Neural cell (in vitro differentiated cells): Measurements from ENCODE around the gene RDH16. TPM values are rescaled to one million over a fixed set of nuclear protein-coding genes. Genes with fewer than 3 reads are reported as not detected.

Experiments used
- H2AFZ ChIP-seq: fragments of 200-600, 300-800 bp; sonication (generic), shearing (Covaris generic); 2 replicates; pipeline ENCODE4 v1.6.0; 2014; ENCODE audit warnings: low read depth, mild to moderate bottlenecking, antibody characterized with exemption, low read length, moderate library complexity
- H3F3A ChIP-seq: fragments of 200-600 bp; shearing (Covaris generic); 2 replicates; pipeline ENCODE4 v1.6.1; 2016; ENCODE audit warnings: mild to moderate bottlenecking, moderate library complexity, mixed read lengths, antibody characterized with exemption, low read length; ENCODE audit not compliant: insufficient read depth, poor library complexity, severe bottlenecking
- H3K27ac ChIP-seq: fragments of 200-600, 300-800 bp; sonication (generic), shearing (Covaris generic); 2 replicates; pipeline ENCODE4 v1.5.1; 2014; ENCODE audit warnings: mild to moderate bottlenecking, low read length, moderate library complexity
- H3K27me3 ChIP-seq: fragments of 300-800, 200-600 bp; sonication (generic), shearing (Covaris generic); 2 replicates; pipeline ENCODE4 v1.6.0; 2014; ENCODE audit warnings: mild to moderate bottlenecking, low read depth, low read length, moderate library complexity; ENCODE audit not compliant: insufficient read depth
- H3K36me3 ChIP-seq: fragments of 300-800, 200-600 bp; sonication (generic), shearing (Covaris generic); 2 replicates; pipeline ENCODE4 v1.5.1; 2014; ENCODE audit warnings: mild to moderate bottlenecking, antibody characterized with exemption, low read length, moderate library complexity; ENCODE audit not compliant: insufficient read depth
- H3K4me2 ChIP-seq: fragments of 300-800, 200-600 bp; sonication (generic), shearing (Covaris generic); 2 replicates; pipeline ENCODE4 v1.6.0; 2014; ENCODE audit warnings: mild to moderate bottlenecking, low read length
- H3K4me3 ChIP-seq: fragments of 300-800, 200-600 bp; sonication (generic), shearing (Covaris generic); 2 replicates; pipeline ENCODE4 v1.5.1; 2014; ENCODE audit warnings: mild to moderate bottlenecking, low read length, moderate library complexity
- H3K79me2 ChIP-seq: fragments of 200-600 bp; shearing (Covaris generic); replicated peaks from 2 replicates; pipeline ENCODE4 v1.6.0; 2014; ENCODE audit warnings: mild to moderate bottlenecking, low read length, moderate library complexity; ENCODE audit not compliant: insufficient read depth
- H3K9ac ChIP-seq: fragments of 300-800, 200-600 bp; sonication (generic), shearing (Covaris generic); 2 replicates; pipeline ENCODE4 v1.6.1; 2016; ENCODE audit warnings: mild to moderate bottlenecking, low read length, mixed read lengths
- H3K9me2 ChIP-seq: fragments of 200-600 bp; shearing (Covaris generic); 2 replicates; pipeline ENCODE4 v1.6.1; 2016; ENCODE audit warnings: mild to moderate bottlenecking, low read length, mixed read lengths; ENCODE audit not compliant: insufficient read depth
- H3K9me3 ChIP-seq: fragments of 200-600, 300-800 bp; sonication (generic), shearing (Covaris generic); 2 replicates; pipeline ENCODE4 v1.6.1; 2016; ENCODE audit warnings: mild to moderate bottlenecking, mixed run types, low read length, moderate library complexity, mixed read lengths
- H4K20me1 ChIP-seq: fragments of 200-600 bp; shearing (Covaris generic); 2 replicates; pipeline ENCODE4 v1.6.1; 2016; ENCODE audit warnings: mild to moderate bottlenecking, mixed run types; ENCODE audit not compliant: insufficient read depth
- CTCF ChIP-seq: fragments of 450-650 bp; IDR thresholded peaks from 2 replicates; pipeline ENCODE4 v1.5.1; 2014; ENCODE audit warnings: antibody characterized with exemption, mild to moderate bottlenecking, moderate library complexity; ENCODE audit not compliant: poor library complexity, severe bottlenecking
- EP300 ChIP-seq: fragments of 450-650 bp; conservative IDR thresholded peaks from 2 replicates; pipeline ENCODE4 v1.6.1; 2014; ENCODE audit warnings: antibody characterized with exemption, mild to moderate bottlenecking, moderate library complexity; ENCODE audit not compliant: poor library complexity, severe bottlenecking
- EZH2 ChIP-seq: fragments of 200-600, 300-800 bp; shearing (Covaris generic), sonication (generic); IDR thresholded peaks from 2 replicates; pipeline ENCODE4 v1.6.1; 2014; ENCODE audit warnings: antibody characterized with exemption, low read length, borderline replicate concordance, mild to moderate bottlenecking; ENCODE audit not compliant: insufficient read depth, poor library complexity, severe bottlenecking
- MXI1 ChIP-seq: fragments of 450-650 bp; conservative IDR thresholded peaks from 2 replicates; pipeline ENCODE4 v1.6.1; 2014; ENCODE audit warnings: antibody characterized with exemption, mild to moderate bottlenecking; ENCODE audit not compliant: poor library complexity, severe bottlenecking
- POLR2AphosphoS5 ChIP-seq: IDR thresholded peaks from 2 replicates; pipeline ENCODE4 v1.6.1; 2012
- RAD21 ChIP-seq: fragments of 450-650 bp; conservative IDR thresholded peaks from 2 replicates; pipeline ENCODE4 v1.6.1; 2014; ENCODE audit warnings: antibody characterized with exemption, mild to moderate bottlenecking, moderate library complexity
- REST ChIP-seq: IDR thresholded peaks from 2 replicates; pipeline ENCODE4 v1.6.1; 2012; ENCODE audit warnings: borderline replicate concordance
- SMC3 ChIP-seq: fragments of 450-650 bp; conservative IDR thresholded peaks from 2 replicates; pipeline ENCODE4 v1.6.1; 2014; ENCODE audit warnings: antibody characterized with exemption, mild to moderate bottlenecking, moderate library complexity; ENCODE audit not compliant: poor library complexity
- TAF1 ChIP-seq: IDR thresholded peaks from 2 replicates; pipeline ENCODE4 v1.6.1; 2012; ENCODE audit warnings: low read depth
- polyA plus RNA-seq: library from polyadenylated mRNA; depleted of rRNA; stranded (reverse); fragments of >200 nt; gene quantifications from 2 replicates; pipeline ENCODE4 v1.2.3, GENCODE V29; 2014

RDH16 gene
- polyA plus RNA-seq, 1 donor from 2014 or later = 1.0 TPM

GRCh38 chr12:56935752-56936151 is 21.7 kb downstream of the RDH16 start:
- H3K27ac ChIP-seq = no peak overlapping the region
- TF ChIP-seq POLR2AphosphoS5 = no peak
- no peak for TF ChIP-seq EP300
- no peak for TF ChIP-seq MXI1
- no peak for TF ChIP-seq SMC3
- no peak for TF ChIP-seq TAF1
- TF ChIP-seq RAD21 = no peak
- TF ChIP-seq REST = no peak
- TF ChIP-seq CTCF = no peak
- TF ChIP-seq EZH2 = no peak
- H3K4me2 ChIP-seq = no peak overlapping the region
- H3K9me2 ChIP-seq = no peaks in the 10 kb centered on the region
- H3K36me3 ChIP-seq = no peaks in the 10 kb centered on the region
- H3K9me3 ChIP-seq = no peaks in the 10 kb centered on the region
- H3F3A ChIP-seq = no peaks in the 10 kb centered on the region
- no peak overlapping the region for H3K4me3 ChIP-seq
- H4K20me1 ChIP-seq = no peaks in the 10 kb centered on the region
- H2AFZ ChIP-seq = no peak overlapping the region
- H3K9ac ChIP-seq = no peak overlapping the region
- no peaks in the 10 kb centered on the region for H3K27me3 ChIP-seq
- no peaks in the 10 kb centered on the region for H3K79me2 ChIP-seq

- TF ChIP-seq EZH2 (no peak), POLR2AphosphoS5 (no peak), TAF1 (no peak), EP300 (no peak), MXI1 (no peak), CTCF (no peak), REST (no peak), RAD21 (no peak), SMC3 (no peak)
- Histone ChIP-seq H3K9ac (no peak overlapping the region), H3K9me3 (no peaks in the 10 kb centered on the region)
Observed at GRCh38 chr12:56935157-56935556, 22.3 kb downstream of the RDH16 start.

More at GRCh38 chr12:56935157-56935556, 22.3 kb downstream of the RDH16 start:
- Histone ChIP-seq H2AFZ (no peak overlapping the region), H3K36me3 (no peaks in the 10 kb centered on the region), H3K9me2 (no peaks in the 10 kb centered on the region), H4K20me1 (no peaks in the 10 kb centered on the region), H3K4me2 (no peak overlapping the region), H3F3A (no peaks in the 10 kb centered on the region), H3K79me2 (no peaks in the 10 kb centered on the region), H3K27ac (no peak overlapping the region), H3K27me3 (no peaks in the 10 kb centered on the region), H3K4me3 (no peak overlapping the region)
